ENCODE data around the gene NPS. TPM values are rescaled to one million over a fixed set of nuclear protein-coding genes. Genes with fewer than 3 reads are reported as not detected.

NPS gene, protein sequence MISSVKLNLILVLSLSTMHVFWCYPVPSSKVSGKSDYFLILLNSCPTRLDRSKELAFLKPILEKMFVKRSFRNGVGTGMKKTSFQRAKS
- total RNA-seq: not detected

- H3K4me1 ChIP-seq: no peaks in the 10 kb centered on the region
- no peak within 1 kb of the TSS for H3K4me3 ChIP-seq
- no peaks in the 10 kb centered on the region for H3K27me3 ChIP-seq
- no peaks in the 10 kb centered on the region for H3K9me3 ChIP-seq
- no peak within 1 kb of the TSS for H3K27ac ChIP-seq
- no peaks in the 10 kb centered on the region for H3K36me3 ChIP-seq
- no peak within 1 kb of the TSS for H3K9ac ChIP-seq (ENCODE audit: low read depth in 2 of 2, low read length in 2 of 2)
- DNase-seq: no peak
- no peak for TF ChIP-seq CTCF (IDR thresholded peaks at IDR 0.05)
- intact Hi-C loops (cut with DNase I): no loop called here
Measured at GRCh38 chr10:127549009-127549408, at the start of gene NPS. Gene NPS, plus strand, starts transcription at chr10:127549309. Its CDS starts 60 bp downstream, at chr10:127549369.

DNA sequence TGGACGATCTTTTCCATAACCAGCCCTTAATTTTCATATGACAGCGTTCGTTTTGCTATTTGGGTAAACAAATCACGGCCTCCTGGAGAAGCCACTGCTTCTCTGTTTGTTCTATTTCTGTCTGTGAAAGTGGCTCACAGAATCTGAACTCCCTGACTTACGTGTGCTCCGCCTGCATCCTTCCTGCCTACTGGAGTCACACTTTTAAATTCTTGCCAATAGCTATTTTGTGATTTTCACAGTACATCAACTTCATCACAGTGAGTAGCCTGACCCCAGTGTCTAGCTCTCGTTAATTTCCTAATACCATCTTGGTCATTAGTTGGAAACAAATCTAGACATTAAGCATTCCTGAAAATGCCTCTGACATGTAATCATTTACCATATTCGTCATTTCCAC is 49.0 kb upstream of the NPS start:
- DNase-seq: no peak
- no peak for TF ChIP-seq CTCF (IDR thresholded peaks at IDR 0.05)
- intact Hi-C loops (cut with DNase I): no loop called here

GRCh38 chr10:127506094-127506493 is 43.0 kb upstream of the NPS start:
- Histone ChIP-seq H3K9me3 (no peaks in the 10 kb centered on the region), H3K4me1 (no peaks in the 10 kb centered on the region), H3K27me3 (no peaks in the 10 kb centered on the region), H3K27ac (no peak overlapping the region), H3K9ac (ENCODE audit: low read depth in 2 of 2, low read length in 2 of 2) (no peak overlapping the region), H3K4me3 (no peak overlapping the region), H3K36me3 (no peaks in the 10 kb centered on the region)
- no peak for DNase-seq
- TF ChIP-seq CTCF (IDR thresholded peaks at IDR 0.05): no peak
- intact Hi-C loops (cut with DNase I): no loop called here

More for the DNA sequence above, 49.0 kb upstream of the NPS start:
- H3K9me3 ChIP-seq: no peaks in the 10 kb centered on the region
- no peak overlapping the region for H3K9ac ChIP-seq (ENCODE audit: low read depth in 2 of 2, low read length in 2 of 2)
- no peaks in the 10 kb centered on the region for H3K36me3 ChIP-seq
- no peak overlapping the region for H3K4me3 ChIP-seq
- no peaks in the 10 kb centered on the region for H3K4me1 ChIP-seq
- no peaks in the 10 kb centered on the region for H3K27me3 ChIP-seq
- no peak overlapping the region for H3K27ac ChIP-seq

GRCh38 chr10:127522298-127522697 is 26.8 kb upstream of the NPS start:
- H3K4me1 ChIP-seq: no peaks in the 10 kb centered on the region
- no peaks in the 10 kb centered on the region for H3K9me3 ChIP-seq
- H3K27ac ChIP-seq: no peak overlapping the region
- no peaks in the 10 kb centered on the region for H3K27me3 ChIP-seq
- no peak overlapping the region for H3K9ac ChIP-seq (ENCODE audit: low read depth in 2 of 2, low read length in 2 of 2)
- H3K36me3 ChIP-seq: no peaks in the 10 kb centered on the region
- no peak for DNase-seq
- no peak overlapping the region for H3K4me3 ChIP-seq
- TF ChIP-seq CTCF (IDR thresholded peaks at IDR 0.05): no peak
- intact Hi-C loops (cut with DNase I): no loop called here

DNA sequence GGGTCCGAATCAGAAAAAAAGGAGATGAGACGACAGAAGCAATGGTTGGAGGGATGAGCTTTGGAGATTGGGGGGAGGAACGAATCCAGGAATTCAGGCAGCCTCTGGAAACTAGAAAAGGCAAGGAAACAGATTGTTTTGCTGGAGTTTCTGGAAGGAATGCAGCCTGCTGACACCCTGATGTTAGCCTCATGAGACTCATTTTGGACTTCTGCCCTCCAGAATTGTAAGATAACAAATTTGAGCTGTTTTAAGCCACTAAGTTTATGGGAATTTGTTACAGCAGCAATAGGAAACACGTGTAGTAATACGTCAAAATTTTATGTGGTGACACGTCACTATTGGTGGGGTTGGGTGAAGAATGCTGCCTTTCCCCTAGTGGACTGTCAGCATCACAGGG is 25.6 kb upstream of the NPS start:
- no peak for TF ChIP-seq CTCF (IDR thresholded peaks at IDR 0.05)
- Histone ChIP-seq H3K27ac (no peak overlapping the region), H3K27me3 (no peaks in the 10 kb centered on the region)

More for the DNA sequence above, 25.6 kb upstream of the NPS start:
- no peaks in the 10 kb centered on the region for H3K9me3 ChIP-seq
- no peak overlapping the region for H3K4me3 ChIP-seq
- H3K9ac ChIP-seq (ENCODE audit: low read depth in 2 of 2, low read length in 2 of 2): no peak overlapping the region
- no peak for DNase-seq
- H3K4me1 ChIP-seq: no peaks in the 10 kb centered on the region
- intact Hi-C loops (cut with DNase I): no loop called here
- no peaks in the 10 kb centered on the region for H3K36me3 ChIP-seq

Data from colonic mucosa (tissue), 4 donors.